ENCODE measurements around the gene UBE2S. TPM values are rescaled to one million over a fixed set of nuclear protein-coding genes. Genes with fewer than 3 reads are reported as not detected.

The UBE2S gene
- total RNA-seq, 4 donors from 2014 or later = 6.2 to 14.6 (median 9.2) TPM

DNA sequence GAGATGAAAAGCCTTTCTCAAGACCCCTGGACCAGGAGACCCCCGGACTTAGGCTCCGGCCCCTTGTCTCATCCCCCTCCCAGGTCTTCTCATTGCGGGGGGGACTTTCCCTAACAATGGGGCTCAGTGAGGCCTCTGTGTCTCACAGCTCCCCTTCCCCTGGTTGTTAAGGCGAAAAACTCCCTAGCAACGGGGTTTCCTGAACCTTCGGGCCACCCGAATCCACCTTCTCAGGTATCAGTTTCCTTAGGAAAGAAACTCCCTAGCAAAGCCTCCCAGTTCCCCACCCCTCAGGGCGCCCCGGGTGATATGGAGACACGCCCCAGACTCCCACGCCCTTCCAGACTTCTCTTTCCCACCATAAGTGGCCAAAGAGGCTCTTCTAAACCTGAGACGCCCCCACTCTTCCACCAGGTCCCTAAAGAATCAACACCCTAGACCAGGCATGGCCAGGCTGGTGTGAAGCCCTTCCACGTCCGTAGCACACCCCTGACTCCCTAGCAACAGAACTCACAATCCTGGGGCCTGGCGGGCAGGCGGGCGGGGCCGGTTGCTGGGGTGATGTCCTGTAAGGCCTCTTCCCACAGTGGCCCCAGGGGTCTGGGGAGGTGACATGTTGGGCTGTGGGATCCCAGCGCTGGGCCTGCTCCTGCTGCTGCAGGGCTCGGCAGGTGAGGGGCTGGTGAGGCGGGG, 31.2 kb downstream of the UBE2S start, which contains the start of gene TMEM190:
Gene TMEM190 (plus strand): TSS at position 586 of the 693 bp plus-strand sequence. CDS start 28 bp downstream, at position 614.
- no peak for DNase-seq (ENCODE audit: low spot score in 2 of 2)
- H3K4me3 ChIP-seq (ENCODE audit: low read depth, poor library complexity, severe bottlenecking) = no peak within 1 kb of the TSS
- WGBS, 2 donors = 37 to 56% methylated on average over 18 to 21 of the region's 21 CpGs
- intact Hi-C loops (cut with DNase I; ENCODE audit: low total_unique reads) = no loop called here
- no peak for TF ChIP-seq POLR2A (IDR thresholded peaks at IDR 0.05)
- TF ChIP-seq, protein P1, sequence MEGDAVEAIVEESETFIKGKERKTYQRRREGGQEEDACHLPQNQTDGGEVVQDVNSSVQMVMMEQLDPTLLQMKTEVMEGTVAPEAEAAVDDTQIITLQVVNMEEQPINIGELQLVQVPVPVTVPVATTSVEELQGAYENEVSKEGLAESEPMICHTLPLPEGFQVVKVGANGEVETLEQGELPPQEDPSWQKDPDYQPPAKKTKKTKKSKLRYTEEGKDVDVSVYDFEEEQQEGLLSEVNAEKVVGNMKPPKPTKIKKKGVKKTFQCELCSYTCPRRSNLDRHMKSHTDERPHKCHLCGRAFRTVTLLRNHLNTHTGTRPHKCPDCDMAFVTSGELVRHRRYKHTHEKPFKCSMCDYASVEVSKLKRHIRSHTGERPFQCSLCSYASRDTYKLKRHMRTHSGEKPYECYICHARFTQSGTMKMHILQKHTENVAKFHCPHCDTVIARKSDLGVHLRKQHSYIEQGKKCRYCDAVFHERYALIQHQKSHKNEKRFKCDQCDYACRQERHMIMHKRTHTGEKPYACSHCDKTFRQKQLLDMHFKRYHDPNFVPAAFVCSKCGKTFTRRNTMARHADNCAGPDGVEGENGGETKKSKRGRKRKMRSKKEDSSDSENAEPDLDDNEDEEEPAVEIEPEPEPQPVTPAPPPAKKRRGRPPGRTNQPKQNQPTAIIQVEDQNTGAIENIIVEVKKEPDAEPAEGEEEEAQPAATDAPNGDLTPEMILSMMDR (IDR thresholded peaks at IDR 0.05) = no peak

DNA sequence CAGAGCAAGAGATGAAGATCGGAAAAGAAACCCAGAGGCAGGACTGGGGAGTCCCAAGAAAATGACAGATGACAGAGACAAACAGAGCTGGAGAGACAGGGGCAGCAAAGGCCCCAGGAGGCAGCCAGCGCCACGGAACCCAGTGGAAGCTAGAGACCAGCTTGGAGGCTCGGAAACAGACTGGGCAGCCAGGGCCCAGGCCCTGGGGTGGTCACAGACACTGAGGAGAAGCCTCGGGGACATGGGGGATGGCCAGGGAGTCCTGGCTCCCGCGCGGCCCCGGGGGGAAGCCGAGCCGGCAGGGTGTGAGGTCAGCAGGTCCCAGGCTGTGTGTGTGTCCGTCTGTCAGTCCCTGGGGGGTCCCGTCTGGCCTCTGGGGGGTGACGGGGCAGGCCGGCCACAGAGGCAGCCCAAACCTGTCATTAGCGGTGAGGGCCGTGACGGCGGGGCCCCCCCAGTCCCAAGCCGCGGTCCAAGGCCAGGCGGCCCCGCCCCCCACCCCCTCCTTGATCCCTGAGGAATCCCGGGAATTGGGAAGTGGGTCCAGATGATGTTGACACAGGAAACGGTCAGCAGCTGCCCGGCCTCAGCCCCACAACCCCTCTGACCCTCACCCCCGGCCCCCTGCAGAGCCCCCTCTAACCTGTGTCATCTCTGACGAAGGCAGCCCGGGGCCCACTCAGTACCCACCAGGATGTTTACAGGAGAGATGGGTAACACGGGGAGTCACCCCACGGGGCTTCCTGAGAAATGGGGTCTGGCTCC, 33.4 kb downstream of the UBE2S start:
- no peak for TF ChIP-seq POLR2A (IDR thresholded peaks at IDR 0.05)
- TF ChIP-seq, protein P1 (IDR thresholded peaks at IDR 0.05) = no peak
- no peak for DNase-seq (ENCODE audit: low spot score in 2 of 2)
- 16 to 25% methylated on average over 15 to 22 of the region's 31 CpGs for WGBS, 2 donors
- intact Hi-C loops (cut with DNase I; ENCODE audit: low total_unique reads) = no loop called here
- H3K4me3 ChIP-seq (ENCODE audit: low read depth, poor library complexity, severe bottlenecking) = no peak overlapping the region

DNA sequence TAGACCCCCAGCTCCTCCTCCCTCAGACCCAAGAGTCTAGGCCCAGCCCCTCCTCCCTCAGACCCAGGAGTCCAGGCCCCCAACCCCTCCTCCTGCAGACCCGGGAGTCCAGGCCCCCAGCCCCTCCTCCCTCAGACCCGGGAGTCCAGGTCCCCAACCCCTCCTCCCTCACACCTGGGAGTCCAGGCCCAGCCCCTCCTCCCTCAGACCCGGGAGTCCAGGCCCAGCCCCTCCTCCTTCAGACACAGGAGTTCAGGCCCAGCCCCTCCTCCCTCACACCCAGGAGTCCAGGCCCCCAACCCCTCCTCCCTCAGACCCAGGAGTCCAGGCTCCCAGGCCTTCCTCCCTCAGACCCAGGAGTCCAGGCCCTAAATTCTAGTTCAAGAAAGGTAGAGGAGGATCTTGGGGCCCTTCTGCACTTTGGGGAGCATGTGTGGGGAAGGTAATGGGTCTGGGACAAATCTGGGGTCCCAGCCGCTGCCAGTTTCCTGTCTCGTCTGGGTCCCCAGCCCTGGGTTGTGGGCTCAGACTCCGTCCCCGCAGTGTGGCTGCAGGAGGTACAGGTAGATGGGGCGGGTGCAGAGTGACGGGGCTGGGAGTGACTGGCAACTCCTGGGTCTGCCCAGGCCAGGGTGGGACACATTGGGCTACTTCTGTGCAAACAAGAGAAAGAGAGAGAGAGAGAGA, 34.1 kb downstream of the UBE2S start:
- 59 to 61% methylated on average over 7 to 9 of the region's 9 CpGs for WGBS, 2 donors
- H3K4me3 ChIP-seq (ENCODE audit: low read depth, poor library complexity, severe bottlenecking) = no peak overlapping the region
- DNase-seq (ENCODE audit: low spot score in 2 of 2) = no peak
- TF ChIP-seq, protein P1 (IDR thresholded peaks at IDR 0.05) = no peak
- no peak for TF ChIP-seq POLR2A (IDR thresholded peaks at IDR 0.05)
- intact Hi-C loops (cut with DNase I; ENCODE audit: low total_unique reads) = no loop called here

DNA sequence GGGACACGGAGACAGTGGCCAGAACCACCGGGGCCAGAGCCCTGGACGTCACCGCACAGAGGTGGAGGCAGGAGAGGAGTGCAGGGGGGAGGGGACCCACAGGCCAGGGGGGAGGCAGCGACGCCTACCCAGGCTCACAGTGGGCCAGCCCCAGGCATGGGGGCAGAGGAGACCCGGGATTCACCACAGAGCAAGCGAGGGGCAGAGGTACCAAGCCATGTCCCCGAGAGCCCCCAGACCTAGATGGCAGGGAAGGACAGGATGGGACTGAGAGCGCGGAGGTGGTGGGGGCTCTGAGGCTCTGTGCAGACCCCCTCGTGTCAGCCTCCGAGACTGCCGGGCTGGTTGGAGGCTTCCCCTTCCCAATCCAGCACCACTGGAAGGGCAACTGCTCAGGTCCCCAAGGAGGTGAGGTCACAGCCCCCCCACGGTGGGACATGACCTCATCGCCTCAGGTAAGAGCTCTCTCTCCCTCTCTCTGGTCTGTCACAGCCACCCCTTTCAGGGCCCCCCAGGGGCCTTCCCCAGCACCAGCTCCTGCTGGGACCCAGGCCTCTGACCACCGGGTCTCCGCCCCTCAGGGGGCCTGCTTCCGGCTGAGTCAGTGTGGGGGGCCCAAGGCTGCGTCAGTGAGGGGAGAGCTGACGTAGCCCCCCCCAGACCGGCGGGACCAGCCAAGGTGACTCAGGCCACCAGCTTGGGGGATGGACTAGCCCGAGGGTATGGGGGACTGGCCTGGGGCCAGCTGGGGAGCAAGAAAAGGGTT, 35.1 kb downstream of the UBE2S start:
- DNase-seq (ENCODE audit: low spot score in 2 of 2) = no peak
- intact Hi-C loops (cut with DNase I; ENCODE audit: low total_unique reads) = no loop called here
- no peak overlapping the region for H3K4me3 ChIP-seq (ENCODE audit: low read depth, poor library complexity, severe bottlenecking)
- no peak for TF ChIP-seq POLR2A (IDR thresholded peaks at IDR 0.05)
- TF ChIP-seq, protein P1 (IDR thresholded peaks at IDR 0.05) = no peak
- 34% methylated on average over 23 to 24 of the region's 24 CpGs for WGBS, 2 donors

DNA sequence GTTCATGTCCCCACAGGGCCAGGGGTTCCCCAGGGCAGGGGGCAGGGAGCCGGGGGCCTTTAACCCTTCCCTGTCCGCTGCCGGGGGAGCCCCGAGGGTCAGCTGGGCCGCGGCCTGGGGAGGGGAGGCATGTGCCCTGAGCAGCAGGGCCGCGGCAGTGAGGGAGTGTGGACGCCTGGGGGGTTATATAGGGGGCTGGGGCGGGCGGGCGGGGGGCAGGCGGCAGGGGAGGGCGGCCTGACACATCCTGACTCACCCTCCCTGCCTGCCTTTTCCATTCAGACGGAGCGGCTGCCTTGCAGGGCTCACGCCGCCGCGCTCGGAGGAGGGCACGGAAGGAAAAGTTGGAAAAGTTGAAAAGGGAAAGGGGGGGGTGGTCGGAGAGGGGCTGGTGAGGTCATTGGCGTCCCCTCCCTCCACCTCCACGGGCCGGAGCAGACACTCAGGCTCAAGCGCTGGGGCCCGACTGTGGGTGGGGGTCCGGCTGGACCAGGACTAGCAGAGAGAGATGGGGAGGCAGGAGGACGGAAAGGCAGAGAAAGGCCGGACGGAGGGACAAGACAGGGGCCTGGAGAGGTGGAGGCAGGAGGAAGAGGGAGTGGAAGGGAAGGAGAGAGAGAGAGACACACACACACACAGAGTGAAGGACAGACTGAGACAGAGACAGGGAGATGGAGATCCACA, 37.1 kb downstream of the UBE2S start, which contains the start of gene IL11:
Gene IL11 (minus strand): TSS at position 159 of the 684 bp plus-strand sequence. CDS start 153 bp downstream, at position 6.
- no peak within 1 kb of the TSS for H3K4me3 ChIP-seq (ENCODE audit: low read depth, poor library complexity, severe bottlenecking)
- TF ChIP-seq, protein P1 (IDR thresholded peaks at IDR 0.05) = no peak
- TF ChIP-seq POLR2A (IDR thresholded peaks at IDR 0.05) = no peak
- intact Hi-C loops (cut with DNase I; ENCODE audit: low total_unique reads) = no loop called here
- no peak for DNase-seq (ENCODE audit: low spot score in 2 of 2)
- 8 to 13% methylated on average over 23 to 26 of the region's 32 CpGs for WGBS, 2 donors

All from lower leg skin (tissue), 4 donors.